ENCODE data around the gene CRADD.

DNA sequence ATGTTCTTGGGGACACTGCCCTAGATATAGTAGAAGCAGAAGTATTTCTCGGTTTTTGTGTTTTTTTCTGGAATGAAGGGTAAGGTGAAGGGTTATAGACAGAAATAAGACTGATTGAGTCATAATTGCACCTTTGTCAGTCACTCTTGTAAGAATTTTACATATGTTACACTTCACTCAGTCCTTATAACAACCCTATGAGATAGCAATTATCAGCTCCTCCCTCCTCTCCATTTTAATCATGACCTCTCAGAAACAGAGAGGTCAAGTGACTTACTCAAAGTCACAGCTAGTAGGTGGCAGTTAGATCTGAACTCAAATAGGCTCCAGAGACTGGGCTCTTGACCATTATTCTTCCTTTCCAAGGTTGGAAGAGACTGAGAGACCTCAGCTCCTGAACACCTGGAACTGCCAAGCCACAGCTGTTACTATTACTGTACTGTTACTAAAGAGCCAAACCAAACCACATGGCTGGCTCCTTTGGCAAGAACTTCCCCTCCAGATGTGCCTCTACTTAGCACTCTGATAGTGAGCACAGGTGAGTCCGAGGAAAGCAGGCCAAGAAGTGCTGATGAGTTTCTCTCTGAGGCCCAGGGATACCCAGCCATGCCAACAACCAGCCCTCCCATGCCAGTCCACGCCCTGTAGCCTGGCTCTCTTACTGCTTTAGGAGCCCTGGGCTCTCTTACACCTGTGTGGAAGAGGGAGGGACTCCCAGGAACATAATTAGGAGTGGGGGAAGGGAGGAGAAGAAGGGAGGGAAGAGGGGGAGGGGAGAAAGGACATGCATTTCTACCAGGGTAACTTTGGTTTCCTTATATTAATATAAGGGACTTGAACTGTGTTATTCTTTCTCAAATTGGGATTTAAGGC, 121.3 kb downstream of the CRADD start:
- TF ChIP-seq, protein P1, sequence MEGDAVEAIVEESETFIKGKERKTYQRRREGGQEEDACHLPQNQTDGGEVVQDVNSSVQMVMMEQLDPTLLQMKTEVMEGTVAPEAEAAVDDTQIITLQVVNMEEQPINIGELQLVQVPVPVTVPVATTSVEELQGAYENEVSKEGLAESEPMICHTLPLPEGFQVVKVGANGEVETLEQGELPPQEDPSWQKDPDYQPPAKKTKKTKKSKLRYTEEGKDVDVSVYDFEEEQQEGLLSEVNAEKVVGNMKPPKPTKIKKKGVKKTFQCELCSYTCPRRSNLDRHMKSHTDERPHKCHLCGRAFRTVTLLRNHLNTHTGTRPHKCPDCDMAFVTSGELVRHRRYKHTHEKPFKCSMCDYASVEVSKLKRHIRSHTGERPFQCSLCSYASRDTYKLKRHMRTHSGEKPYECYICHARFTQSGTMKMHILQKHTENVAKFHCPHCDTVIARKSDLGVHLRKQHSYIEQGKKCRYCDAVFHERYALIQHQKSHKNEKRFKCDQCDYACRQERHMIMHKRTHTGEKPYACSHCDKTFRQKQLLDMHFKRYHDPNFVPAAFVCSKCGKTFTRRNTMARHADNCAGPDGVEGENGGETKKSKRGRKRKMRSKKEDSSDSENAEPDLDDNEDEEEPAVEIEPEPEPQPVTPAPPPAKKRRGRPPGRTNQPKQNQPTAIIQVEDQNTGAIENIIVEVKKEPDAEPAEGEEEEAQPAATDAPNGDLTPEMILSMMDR (IDR thresholded peaks at IDR 0.05; ENCODE audit: borderline replicate concordance, extremely low read depth, low read length, poor library complexity, severe bottlenecking) = no peak
- TF ChIP-seq EZH2 (IDR thresholded peaks at IDR 0.05; ENCODE audit: borderline replicate concordance, low read depth, low read length, severe bottlenecking) = no peak

Measured in DND-41 (cell line).